Hepatocyte (in vitro differentiated cells): ENCODE measurements around the gene ARL17B. TPM values are rescaled to one million over a fixed set of nuclear protein-coding genes. Genes with fewer than 3 reads are reported as not detected.
"Not testable (repeated sequence)": the region's sequence is repeated elsewhere in the genome, so short reads cannot be mapped to it uniquely, and the experiment has no call there.

ENCODE experiments used
- DNase-seq: peaks from one replicate; pipeline ENCODE4 v3.0.0-alpha.2; 2016; ENCODE audit warnings: low spot score
- H2AFZ ChIP-seq: fragments of 200-600 bp; sonication (generic); 2 replicates; pipeline ENCODE4 v1.6.0; 2016; ENCODE audit warnings: antibody characterized with exemption, mild to moderate bottlenecking
- H3K27ac ChIP-seq: fragments of 200-600 bp; sonication (generic); 2 replicates; pipeline ENCODE4 v1.5.1; 2016; ENCODE audit warnings: mild to moderate bottlenecking
- H3K27me3 ChIP-seq: fragments of 200-600 bp; sonication (generic); 2 replicates; pipeline ENCODE4 v1.6.1; 2016
- H3K36me3 ChIP-seq: fragments of 200-600 bp; sonication (generic); replicated peaks from 2 replicates; pipeline ENCODE4 v1.5.1; 2016; ENCODE audit warnings: low read depth; ENCODE audit not compliant: insufficient read depth
- H3K4me1 ChIP-seq: fragments of 200-600 bp; sonication (generic); 2 replicates; pipeline ENCODE4 v1.5.1; 2016; ENCODE audit warnings: mild to moderate bottlenecking, moderate library complexity; ENCODE audit not compliant: insufficient read depth
- H3K4me2 ChIP-seq: fragments of 200-600 bp; sonication (generic); 2 replicates; pipeline ENCODE4 v1.6.0; 2016
- H3K4me3 ChIP-seq: fragments of 200-600 bp; sonication (generic); 2 replicates; pipeline ENCODE4 v1.5.1; 2016; ENCODE audit warnings: mild to moderate bottlenecking
- H3K79me2 ChIP-seq: fragments of 200-600 bp; sonication (generic); 2 replicates; pipeline ENCODE4 v1.6.0; 2017; ENCODE audit warnings: mild to moderate bottlenecking
- H3K9me2 ChIP-seq: fragments of 200-600 bp; sonication (generic); replicated peaks from 2 replicates; pipeline ENCODE4 v1.6.0; 2017; ENCODE audit warnings: mild to moderate bottlenecking; ENCODE audit not compliant: insufficient read depth
- H3K9me3 ChIP-seq: fragments of 200-600 bp; sonication (generic); 2 replicates; pipeline ENCODE4 v1.5.1; 2016; ENCODE audit warnings: low read depth, mild to moderate bottlenecking
- H4K20me1 ChIP-seq: fragments of 200-600 bp; sonication (generic); 2 replicates; pipeline ENCODE4 v1.6.0; 2016; ENCODE audit warnings: mild to moderate bottlenecking; ENCODE audit not compliant: insufficient read depth, poor library complexity, severe bottlenecking
- CTCF ChIP-seq: fragments of 200-600 bp; sonication (generic); IDR thresholded peaks from 2 replicates; pipeline ENCODE4 v1.5.1; 2016; ENCODE audit warnings: antibody characterized with exemption, mild to moderate bottlenecking; ENCODE audit not compliant: poor library complexity
- EZH2 ChIP-seq: fragments of 200-600 bp; sonication (generic); IDR thresholded peaks from 2 replicates; pipeline ENCODE4 v1.6.1; 2016; ENCODE audit warnings: antibody characterized with exemption, mild to moderate bottlenecking, borderline replicate concordance
- EZH2phosphoT487 ChIP-seq: fragments of 200-600 bp; sonication (generic); IDR thresholded peaks from one replicate; pipeline ENCODE4 v1.6.1; 2018; ENCODE audit warnings: antibody characterized with exemption, mild to moderate bottlenecking, low read depth, moderate library complexity; ENCODE audit not compliant: unreplicated experiment, severe bottlenecking
- WGBS: methylation state at CpG from one replicate; pipeline ENCODE4 v1.1.6; 2016; ENCODE audit warnings: low lambda C conversion rate; ENCODE audit errors: missing lambda C conversion rate; 5-methylcytosine and 5-hydroxymethylcytosine counted together
- polyA plus RNA-seq: library from polyadenylated mRNA; unstranded; fragments of >200 nt; fragmentation: Nextera tagmentation; extraction: Ambion mirVana; gene quantifications from 2 replicates; pipeline ENCODE4 v1.2.1, GENCODE V29; 2016
- total RNA-seq: library from RNA; depleted of rRNA; stranded (reverse); fragments of >200 nt; gene quantifications from 2 replicates; pipeline ENCODE4 v1.2.3, GENCODE V29; 2014

Gene ARL17B
- total and polyA plus RNA-seq, 2 experiments from 2014 or later, result 9.0 to 11.4 TPM

- Histone ChIP-seq H2AFZ (no peak overlapping the region), H3K27me3 (no peaks in the 10 kb centered on the region), H3K79me2 (no peaks in the 10 kb centered on the region), H3K9me3 (no peaks in the 10 kb centered on the region), H3K4me3 (no peak overlapping the region), H4K20me1 (no peaks in the 10 kb centered on the region), H3K9me2 (no peaks in the 10 kb centered on the region), H3K4me2 (no peak overlapping the region), H3K27ac (no peak overlapping the region), H3K36me3 (no peaks in the 10 kb centered on the region), H3K4me1 (peaks cover 13% of the 10 kb centered on the region)
- DNase-seq, result no peak
- WGBS, result 84% methylated on average over 8 of the region's 8 CpGs
- TF ChIP-seq EZH2, result no peak
- TF ChIP-seq CTCF, result no peak
- no peak for TF ChIP-seq EZH2phosphoT487
These were observed 99.3 kb downstream of the ARL17B start for GRCh38 chr17:46262271-46262670.

- peak overlapping the region; percentile 50 for H2AFZ ChIP-seq
These were observed 101.5 kb downstream of the ARL17B start for GRCh38 chr17:46259845-46260661.

DNA sequence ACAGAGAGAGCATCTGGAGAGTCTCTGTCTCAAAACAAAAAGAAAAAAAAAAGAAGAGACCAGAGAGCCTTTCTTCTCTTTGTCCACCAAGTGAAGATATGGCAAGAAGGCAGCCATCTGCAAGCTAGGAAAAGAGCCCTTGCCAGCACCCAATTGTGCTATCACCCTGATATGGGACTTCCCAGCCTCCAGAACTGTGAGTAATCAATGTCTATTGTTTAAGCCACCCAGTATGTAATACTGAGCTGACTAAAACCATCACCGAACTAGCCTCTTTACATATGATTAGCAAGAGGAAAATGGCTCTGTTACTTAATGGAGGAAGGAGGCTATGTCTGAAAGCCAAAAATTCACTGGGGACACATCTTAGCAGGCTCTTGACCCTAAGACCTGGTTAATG is 105.2 kb downstream of the ARL17B start:
- not testable (repeated sequence) for H3K4me1 ChIP-seq, H3K9me3 ChIP-seq, H3K9me2 ChIP-seq, H3K27ac ChIP-seq, H3K4me3 ChIP-seq, H4K20me1 ChIP-seq, H3K4me2 ChIP-seq, H3K79me2 ChIP-seq, DNase-seq, H2AFZ ChIP-seq, H3K27me3 ChIP-seq, H3K36me3 ChIP-seq
- WGBS, result 88% methylated on average over 1 of the region's 1 CpG

More at GRCh38 chr17:46259845-46260661, 101.5 kb downstream of the ARL17B start:
- WGBS, result 15% methylated on average over 48 of the region's 62 CpGs
- H3K9me3 ChIP-seq, H3K36me3 ChIP-seq, H3K27ac ChIP-seq, H4K20me1 ChIP-seq, H3K79me2 ChIP-seq, H3K27me3 ChIP-seq, H3K9me2 ChIP-seq, H3K4me1 ChIP-seq: not testable (repeated sequence)
- H3K4me2 ChIP-seq, result peak overlapping the region; percentile 88
- H3K4me3 ChIP-seq, result peak overlapping the region; percentile 32
- peak; percentile 20 for TF ChIP-seq CTCF
- peak; percentile 52 for DNase-seq

DNA sequence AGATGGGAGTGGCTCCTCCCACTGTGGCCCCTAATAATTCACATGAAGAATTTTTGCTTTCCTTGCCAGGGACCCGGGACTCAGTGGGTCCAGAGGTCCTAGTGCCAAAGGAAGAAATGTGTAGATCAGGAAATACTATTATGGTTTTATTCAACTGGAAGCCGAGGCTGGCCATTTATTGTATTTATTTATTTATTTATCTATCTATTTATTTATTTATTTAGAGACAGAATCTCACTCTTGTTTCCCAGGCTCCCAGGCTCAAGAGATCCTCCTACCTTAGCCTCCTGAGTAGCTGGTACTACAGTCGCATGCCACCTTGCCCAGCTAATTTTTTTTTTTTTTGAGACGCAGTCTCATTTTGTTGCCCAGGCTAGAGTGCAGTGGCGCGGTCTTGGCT is 107.4 kb downstream of the ARL17B start:
- H3K9me3 ChIP-seq, H2AFZ ChIP-seq, H3K4me2 ChIP-seq, H3K9me2 ChIP-seq, H3K27ac ChIP-seq, H3K36me3 ChIP-seq, H3K27me3 ChIP-seq, H3K79me2 ChIP-seq, H4K20me1 ChIP-seq, DNase-seq, H3K4me1 ChIP-seq, H3K4me3 ChIP-seq: not testable (repeated sequence)
- 99% methylated on average over 6 of the region's 6 CpGs for WGBS
